KG1 (cell line): ENCODE data around the gene CDK17.
A peak's percentile ranks its signal among the peaks of the same experiment; 100 is the strongest.
"Not testable (repeated sequence)": the region's sequence is repeated elsewhere in the genome, so short reads cannot be mapped to it uniquely, and the experiment has no call there.

Experiments used
- DNase-seq: peaks from one replicate; lab custom pipeline; 2025; lab: John Stamatoyannopoulos, UW

The CDK17 gene

DNA sequence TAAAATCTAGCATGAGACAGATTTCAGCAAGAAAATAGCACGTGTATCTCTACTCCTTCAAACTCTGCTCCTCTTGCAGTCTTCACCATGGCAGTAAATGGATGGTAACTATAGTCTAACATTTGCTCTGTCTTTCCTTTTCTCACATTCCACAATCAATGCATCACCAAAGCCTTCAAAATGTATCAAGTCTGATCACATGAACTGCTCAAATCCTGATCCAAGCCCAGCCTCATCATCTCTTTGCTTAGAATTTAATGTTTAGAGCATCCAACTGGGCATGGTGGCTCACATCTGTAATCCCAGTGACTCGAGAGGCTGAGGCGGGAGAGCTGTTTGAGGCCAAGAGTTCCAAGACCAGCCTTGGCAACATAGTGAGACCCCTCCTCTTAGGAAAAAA, 45.9 kb downstream of the CDK17 start:
- no peak for DNase-seq

DNA sequence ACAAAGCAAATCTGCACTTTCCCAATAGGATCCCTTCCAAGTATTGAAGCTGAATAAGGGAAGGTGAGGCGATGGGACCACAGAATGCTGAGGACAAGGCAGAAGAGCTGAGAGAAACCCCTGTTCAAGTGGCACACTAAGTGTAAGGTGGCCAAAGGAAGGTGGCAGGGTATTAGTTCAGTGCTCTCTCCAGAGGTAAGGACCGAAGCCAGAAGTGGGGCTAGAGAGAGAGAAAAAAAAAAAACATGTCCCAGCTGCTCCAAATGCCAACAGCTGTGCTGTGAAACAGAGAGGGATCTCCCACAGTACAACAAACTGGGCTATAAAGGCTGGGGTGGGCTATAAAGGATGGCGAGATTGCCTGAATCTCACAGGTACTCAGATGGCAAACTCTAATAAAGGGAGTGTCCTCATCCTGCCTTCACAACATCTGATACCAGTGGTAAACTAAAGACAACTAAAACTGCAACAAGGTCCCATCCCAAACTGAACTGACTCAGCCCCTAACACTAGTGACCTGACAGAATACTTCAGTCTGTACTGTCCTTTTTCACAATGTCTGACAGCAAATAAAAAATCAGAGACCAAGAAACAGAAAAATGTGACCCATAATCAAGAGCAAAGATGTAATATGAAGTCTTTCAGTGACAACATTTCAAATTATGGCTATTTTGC, 47.9 kb downstream of the CDK17 start:
- DNase-seq, result no peak

DNA sequence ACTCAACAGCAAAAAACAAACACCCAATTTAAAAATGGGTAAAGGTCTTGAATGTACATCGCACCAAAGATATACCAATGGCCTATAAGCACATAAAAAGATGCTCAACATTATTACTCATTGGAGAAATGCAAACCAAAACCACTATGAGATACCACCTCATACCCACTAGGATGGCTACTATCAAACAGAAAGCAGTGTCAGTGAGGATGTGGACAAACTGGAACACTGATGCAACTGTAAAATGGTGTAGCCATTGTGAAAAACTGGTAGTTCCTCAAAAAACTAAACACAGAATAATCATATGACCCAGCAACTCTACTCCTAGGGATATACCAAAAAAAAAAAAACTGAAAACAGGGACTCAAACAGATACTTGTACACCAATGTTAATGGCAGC, 49.3 kb downstream of the CDK17 start:
- no peak for DNase-seq

DNA sequence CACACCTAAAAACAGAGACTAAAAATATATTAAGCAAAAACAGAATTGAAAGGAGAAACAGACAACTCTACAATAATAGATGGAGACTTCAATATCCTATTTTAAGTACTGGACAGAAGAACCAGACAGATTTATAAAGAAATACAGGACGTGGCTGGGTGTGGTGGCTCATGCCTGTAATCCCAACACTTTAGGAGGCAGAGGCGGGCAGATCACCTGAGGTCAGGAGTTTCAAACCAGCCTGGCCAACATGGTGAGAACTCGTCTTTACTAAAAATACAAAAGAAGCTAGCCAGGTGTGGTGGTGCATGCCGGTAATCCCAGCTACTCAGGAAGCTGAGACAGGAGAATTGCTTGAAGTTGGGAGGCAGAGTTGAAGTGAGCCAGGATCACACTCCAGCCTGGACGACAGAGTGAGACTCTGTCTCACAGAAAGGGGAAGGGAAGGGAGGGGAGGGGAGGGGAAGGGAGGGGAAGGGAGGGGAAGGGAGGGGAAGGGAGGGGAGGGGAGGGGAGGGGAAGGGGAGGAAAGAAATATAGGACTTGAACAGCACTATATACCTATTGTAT, 53.0 kb downstream of the CDK17 start:
- no peak for DNase-seq

DNA sequence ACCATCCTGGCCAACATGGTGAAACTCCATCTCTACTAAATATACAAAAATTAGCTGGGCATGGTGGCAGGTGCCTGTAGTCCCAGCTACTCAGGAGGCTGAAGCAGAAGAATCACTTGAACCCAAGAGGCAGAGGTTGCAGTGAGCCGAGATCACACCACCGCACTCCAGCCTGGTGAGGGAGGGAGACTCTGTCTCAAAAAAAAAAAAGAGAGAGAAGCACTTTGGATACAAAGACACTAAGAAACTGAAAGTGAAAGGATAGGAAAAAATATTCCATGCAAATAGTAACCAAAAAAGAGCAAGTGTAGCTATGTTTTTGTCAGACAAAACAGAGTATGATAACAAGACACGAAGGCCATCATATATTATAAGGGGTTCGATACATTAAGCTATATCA, 53.5 kb downstream of the CDK17 start:
- DNase-seq, result not testable (repeated sequence)

DNA sequence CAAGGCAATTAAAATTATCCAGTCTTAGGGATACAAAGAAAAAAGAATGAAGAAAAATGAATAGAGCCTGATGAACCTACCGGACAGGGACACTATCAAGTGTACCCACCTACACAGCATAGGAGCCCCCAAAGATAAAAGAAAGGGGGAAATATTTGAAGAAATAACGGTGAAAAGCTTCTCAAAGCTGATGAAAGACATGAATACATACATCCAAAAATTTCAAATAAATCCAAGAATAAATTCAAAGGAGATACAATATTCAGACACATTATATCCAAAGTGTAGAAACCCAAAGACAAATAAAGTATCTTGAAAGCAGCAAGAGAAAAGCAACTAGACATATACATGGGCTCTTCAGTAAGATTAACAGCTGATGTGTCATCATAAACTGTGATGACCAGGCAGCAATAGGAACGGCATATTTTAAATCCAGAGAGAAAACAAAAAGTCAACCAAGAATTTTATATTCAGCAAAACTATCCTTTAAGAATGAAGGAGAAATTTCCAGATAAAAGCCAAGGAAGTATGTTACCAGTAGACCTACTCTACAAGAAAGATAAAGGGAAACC, 56.0 kb downstream of the CDK17 start:
- DNase-seq, result no peak

DNA sequence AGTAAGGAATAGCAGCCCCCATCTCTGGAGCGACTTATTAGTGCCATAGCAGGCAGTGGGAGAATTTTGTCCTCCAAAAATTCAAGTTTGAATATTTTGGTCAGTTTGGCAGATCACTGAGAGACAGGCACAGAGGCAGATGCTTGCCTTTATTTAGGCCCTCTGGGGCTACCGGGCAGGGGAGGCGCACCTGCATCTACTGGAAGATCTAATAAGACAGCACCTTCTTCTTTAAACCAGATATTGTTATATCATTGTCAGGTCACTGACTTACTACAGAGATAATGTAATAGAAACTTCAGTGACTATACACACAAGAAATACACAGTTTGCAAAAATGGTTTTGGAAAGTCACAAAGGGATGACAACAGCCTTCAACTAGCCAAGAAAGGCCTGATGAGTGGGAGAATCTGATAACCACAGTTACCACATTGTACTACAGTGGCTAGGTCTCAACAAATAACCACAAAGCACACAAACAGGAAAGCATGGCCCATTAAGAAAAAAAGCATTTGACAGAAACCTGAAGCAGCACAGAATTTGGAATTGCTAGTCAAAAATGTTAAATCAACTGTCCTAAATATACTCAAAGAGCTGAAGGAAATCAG, 56.8 kb downstream of the CDK17 start:
- peak; percentile 44 for DNase-seq

DNA sequence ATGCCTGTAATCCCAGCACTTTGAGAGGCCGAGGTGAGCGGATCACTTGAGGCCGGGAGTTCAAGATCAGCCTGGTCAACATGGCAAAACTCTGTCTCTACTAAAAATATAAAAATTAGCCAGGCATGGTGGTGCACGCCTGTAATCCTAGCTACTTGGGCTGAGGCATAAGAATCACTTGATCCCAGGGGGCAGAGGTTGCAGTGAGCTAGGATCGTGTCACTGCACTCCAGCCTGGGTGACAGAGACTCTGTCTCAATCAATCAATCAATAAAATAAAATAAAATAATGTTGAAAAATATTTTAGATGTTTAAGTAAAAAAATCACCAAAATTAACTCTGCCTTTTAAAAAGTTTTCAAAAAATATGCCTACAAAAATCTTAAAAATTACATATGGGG, 60.6 kb downstream of the CDK17 start:
- not testable (repeated sequence) for DNase-seq

DNA sequence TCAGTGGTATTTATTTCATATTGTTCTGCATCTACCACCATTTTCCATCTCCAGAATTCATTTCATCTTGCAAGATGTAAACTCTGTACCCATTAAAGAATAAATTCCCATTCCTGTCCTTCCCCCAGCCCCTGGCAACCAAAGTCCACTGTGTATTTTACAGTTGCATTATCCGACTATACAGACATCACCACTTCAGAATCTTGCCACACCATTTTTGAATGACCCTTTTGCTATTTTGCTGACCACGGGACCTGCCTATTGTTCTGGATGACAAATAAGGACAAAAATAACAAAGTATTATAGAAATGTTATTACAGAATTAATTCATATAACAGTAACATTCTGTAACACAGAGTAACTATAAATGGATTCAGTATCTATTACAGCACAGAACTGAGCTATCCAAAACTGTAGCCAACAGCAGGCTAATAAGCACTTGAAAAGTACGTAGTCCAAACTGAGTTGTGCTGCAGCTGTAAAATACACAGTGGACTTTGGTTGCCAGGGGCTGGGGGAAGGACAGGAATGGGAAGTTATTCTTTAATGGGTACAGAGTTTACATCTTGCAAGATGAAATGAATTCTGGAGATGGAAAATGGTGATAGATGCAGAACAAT, 61.3 kb downstream of the CDK17 start:
- DNase-seq, result no peak

DNA sequence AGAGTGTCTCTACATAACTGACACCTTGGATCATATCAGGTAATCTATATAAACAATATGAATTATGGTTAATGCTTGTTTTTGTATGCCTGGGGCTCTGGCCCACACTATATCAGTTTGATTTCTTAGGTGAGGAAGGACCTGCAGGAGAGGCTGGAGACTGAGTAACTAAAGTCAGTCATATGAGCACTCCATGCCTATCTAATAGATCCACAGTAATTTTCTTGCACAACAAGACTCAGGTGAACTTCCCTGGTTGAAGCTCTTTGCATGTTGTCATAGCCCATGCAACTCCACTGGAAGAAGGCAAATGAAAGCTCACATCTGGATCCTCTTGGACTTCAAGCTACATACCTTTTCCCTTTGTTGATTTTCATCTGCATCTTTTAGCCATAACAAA, 62.3 kb downstream of the CDK17 start:
- no peak for DNase-seq

DNA sequence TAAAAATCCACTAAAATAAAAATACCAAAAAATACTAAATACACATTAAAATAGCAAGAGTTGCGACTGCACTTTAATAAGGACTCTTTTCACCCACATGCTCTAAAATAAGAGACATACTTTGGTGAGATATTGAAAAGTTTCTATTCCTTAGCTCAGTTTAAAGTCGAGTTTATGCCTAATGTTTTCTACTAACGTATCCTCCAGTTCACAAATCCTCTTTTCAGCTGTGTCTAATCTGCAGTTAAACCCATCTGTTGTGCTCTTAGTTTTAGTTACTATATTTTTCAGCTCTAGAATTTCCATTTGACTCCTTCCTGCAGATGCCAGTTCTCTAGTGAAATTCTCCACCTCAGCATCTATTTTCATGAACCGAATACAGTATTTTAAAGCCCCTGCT, 63.8 kb downstream of the CDK17 start:
- no peak for DNase-seq

DNA sequence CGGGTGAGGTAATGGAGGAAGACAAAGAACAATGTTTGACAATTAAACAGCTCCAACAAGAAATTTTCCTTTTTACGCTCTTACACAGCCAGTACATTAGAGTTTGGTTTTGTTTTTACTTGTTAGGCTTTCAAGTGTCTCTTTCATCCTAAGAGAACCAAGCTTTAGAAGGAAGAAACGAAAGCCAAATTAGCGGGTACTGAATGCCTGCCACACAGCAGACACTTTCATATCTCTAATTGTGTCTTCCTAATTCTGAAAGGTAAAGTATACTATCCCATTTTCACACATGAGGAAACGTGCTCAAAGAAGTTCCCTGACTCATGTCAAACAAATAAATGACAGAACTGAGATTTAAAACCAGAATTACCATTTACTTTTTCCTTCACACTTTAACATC, 65.0 kb downstream of the CDK17 start:
- no peak for DNase-seq

DNA sequence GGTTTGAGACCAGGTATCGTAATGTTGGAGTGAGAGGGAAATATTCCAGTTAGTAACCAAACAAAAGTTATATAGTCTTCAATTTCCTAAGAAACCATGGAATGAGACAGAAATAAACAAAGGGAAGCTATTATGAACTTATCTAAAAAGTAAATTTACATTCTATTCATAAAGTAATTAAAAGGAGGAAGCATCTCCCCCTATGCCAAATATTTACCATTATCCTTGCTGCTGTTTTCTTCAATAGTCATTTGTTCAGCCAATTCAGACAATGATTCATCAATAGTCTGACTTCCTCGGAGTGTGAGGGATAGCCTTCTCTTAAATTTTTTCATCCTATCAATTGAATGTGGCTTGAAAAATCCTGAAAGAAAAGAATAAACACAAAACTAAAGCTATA, 65.7 kb downstream of the CDK17 start:
- DNase-seq, result no peak

DNA sequence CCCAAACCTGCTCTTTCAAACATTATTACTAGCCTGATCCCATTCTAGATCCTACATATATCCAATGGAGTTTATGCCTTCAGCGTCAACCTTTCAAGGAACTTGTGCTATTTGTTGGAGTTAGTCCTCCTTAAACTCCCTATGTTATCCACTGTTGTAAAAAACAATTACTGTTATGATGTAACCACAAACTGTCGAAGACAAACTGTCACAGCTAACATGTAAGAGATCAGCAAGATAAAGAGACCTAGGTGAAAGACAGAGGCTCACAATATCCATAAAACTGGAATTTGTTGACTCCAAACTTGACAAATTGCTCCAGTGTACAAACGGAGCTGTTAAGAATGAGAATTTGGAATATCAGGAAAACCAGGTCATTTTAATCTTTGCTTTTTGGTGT, 70.7 kb downstream of the CDK17 start:
- no peak for DNase-seq

DNA sequence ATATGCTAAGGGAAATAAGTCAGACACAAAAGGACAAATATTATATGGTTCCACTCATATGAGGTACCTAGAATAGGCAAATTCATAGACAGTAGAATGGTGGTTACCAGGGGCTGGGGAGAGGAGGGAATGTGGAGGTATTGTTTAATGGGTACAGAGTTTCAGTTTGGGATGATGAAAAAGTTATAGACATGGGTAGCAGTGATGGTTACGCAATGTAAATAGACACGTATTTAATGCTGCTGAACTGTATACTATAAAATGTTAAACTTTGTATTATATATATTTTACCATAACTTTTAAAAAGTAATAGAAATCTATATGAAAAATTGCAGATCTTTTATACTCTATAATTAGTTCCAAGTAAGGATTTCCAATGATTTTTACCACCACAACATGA, 71.2 kb downstream of the CDK17 start:
- no peak for DNase-seq

DNA sequence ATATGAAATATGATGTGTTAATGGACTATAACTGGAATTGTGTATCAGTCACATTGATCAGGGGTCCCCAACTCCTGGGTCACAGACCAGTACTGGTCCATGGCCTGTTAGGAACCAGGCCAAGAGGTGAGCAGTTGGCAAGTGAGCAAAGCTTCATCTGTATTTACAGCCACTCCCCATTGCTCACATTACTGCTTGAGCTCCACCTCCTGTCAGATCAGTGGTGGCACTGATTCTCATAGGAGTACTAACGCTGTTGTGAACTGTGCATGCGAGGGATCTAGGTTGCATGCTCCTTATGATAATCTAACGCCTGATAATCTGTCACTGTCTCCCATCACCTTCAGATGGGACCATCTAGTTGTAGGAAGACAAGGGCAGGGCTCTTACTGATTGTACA, 72.3 kb downstream of the CDK17 start:
- DNase-seq, result no peak

DNA sequence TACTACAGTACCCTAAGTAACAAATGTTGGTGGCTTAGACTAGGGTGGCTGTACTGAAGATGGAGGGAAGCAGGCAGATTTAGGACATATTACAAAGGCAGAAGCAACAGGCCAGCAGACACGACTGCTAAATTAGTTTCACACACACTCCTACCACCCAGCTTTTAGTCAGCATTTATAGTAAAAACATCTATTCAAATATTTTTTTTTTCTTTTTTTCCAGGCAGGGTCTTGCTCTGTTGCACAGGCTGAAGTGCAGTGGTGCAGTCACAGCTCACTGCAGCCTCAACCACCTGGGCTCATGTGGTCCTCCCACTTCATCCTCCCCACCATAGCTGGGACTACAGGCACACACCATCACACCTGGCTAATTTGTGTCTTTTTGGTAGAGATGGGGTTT, 72.9 kb downstream of the CDK17 start:
- no peak for DNase-seq

DNA sequence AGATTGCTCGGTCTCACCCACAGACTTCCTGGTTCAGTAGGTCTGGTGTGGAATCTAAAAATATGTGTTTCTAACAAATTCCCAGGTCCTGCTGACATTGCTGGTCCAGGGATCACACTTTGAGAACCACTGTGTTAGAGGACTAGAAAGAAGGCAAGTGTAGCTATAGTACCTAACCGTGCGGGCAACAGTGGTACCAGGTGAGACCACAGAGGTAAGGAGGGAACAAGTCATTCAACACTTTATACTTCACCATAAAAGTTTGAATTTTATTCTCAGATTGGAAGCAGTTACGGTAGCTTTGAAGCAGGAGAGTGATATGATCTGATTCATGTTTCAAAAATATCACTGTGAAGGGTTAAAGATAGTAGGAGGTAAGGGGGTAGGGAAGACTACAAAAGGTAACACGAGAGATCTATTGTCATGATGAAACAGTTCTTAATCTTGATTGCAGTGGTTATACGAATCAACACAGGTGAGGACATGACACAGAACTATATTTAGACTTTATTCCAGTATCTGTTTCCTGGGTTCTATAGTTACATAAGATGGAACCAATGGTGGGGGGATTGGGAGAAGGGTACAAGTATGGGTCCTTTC, 73.5 kb downstream of the CDK17 start:
- DNase-seq, result no peak

DNA sequence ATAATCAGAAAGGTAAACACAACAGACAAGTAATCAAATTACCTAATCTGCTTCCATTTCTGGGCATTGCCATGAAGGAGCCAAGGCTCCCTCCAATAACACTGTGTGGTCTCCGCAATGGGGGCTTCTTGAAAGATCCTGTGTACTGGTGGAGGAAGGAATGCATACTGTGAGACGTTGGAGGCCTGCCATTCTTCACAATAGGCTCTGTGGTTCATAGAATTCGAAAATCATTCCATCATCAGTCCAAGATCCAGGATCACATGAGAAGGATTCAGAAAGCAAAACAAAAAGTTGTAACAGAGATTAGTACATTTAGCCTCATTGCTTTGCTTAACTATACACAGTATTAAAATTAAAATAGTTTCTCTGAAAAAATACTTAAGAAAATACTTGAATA, 76.3 kb downstream of the CDK17 start:
- no peak for DNase-seq

DNA sequence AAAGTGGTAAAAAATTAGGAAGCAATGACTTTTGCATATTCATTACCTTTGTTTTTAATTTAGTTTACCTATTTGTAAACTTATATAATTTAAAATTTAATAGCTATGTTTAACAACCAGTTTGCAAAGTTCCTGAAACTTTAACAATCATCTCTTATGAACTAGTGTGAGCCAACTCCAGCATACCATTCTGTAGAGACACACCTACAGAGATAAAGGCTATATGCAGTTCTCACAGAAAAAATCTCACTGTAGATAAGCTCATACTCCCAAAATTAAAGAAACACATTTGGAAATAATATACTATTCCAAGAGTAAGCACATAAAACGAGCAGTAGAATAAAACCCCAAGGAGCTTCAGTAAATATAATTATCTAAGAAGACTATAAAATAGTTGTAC, 77.5 kb downstream of the CDK17 start:
- DNase-seq, result no peak

DNA sequence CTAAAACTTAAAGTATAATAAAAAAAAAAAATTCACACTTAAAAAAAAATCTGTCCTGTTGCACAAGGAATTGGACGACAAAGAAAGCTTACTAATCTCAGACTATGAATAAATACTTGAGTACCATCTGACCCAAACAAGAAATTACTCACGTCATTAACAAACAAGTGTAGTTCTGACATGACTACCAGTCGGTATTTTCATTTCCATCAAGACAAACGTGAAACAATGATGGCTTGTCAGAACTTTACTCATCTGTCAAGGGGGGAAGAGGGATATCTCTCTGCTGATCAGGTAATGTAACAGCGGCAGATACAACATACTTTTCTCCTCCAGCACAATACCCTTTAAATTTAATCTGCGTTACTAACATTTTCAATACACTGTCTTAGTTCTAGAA, 78.3 kb downstream of the CDK17 start:
- DNase-seq, result no peak

DNA sequence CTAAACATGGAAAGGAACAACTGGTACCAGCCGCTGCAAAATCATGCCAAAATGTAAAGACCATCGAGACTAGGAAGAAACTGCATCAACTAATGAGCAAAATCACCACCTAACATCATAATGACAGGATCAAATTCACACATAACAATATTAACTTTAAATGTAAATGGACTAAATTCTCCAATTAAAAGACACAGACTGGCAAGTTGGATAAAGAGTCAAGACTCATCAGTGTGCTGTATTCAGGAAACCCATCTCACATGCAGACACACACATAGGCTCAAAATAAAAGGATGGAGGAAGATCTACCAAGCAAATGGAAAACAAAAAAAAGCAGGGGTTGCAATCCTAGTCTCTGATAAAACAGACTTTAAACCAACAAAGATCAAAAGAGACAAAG, 82.4 kb downstream of the CDK17 start:
- not testable (repeated sequence) for DNase-seq
